ENCODE data around the gene HSD17B11. TPM values are rescaled to one million over a fixed set of nuclear protein-coding genes. Genes with fewer than 3 reads are reported as not detected.
"Not testable (repeated sequence)": the region's sequence is repeated elsewhere in the genome, so short reads cannot be mapped to it uniquely, and the experiment has no call there.

The HSD17B11 gene
- total RNA-seq, 1 donor from 2014 or later, result 48.0 TPM

- DNase-seq, result no peak
These were observed 91.1 kb downstream of the HSD17B11 start for GRCh38 chr4:87299898-87300297.

DNA sequence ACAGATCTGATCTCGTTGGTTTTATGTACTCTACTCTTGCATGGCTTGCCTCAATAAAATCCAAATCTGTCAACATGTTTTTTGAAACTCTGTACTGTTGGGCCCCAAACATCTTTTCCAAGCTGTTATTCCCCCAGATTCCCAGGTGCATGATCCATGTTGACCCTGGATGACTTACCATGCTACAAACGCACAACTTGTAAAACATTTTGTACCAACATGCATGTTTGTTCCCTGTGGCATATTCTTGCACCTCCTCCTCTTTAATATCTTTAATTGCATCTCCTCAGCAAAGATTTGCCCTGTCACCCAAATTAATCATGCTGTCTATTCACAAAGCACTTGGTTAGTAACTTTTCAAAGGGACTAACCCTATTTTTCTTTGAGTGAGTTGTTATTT is 92.6 kb downstream of the HSD17B11 start:
- no peak for DNase-seq

DNA sequence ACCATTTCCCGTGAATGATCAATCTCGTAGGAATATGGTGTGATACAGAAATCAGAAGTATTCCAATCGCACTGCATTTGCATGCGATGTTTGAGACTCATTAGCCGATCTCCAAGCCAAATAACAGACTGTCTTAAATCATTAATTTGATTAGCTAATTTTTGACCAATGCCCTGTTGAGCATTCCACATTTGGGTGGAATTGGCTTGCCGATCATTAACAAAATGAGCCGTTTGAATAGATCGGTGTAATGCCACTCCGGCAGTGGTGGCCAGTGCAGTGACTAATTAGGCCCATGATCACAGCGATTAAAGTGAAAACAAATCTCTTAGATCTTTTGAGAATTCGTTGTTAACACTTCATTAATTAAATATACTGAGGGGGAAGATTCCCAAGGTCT is 96.1 kb downstream of the HSD17B11 start:
- not testable (repeated sequence) for DNase-seq

DNA sequence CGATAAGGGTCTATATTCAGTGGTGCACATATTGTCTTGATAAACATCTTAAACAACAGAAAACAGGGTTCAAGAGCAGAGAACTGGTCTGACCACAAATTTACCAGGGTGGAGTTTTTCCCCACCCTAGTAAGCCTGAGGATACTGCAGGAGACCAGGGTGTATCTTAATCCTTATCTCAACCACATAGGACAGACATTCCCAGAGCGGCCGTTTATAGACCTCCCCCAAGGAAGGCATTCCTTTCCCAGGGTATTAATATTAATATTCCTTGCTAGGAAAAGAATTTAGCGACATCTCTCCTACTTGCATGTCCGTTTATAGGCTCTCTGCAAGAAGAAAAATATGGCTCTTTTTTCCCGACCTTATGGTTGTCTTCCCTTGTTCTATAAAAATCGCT is 97.1 kb downstream of the HSD17B11 start:
- not testable (repeated sequence) for DNase-seq

DNA sequence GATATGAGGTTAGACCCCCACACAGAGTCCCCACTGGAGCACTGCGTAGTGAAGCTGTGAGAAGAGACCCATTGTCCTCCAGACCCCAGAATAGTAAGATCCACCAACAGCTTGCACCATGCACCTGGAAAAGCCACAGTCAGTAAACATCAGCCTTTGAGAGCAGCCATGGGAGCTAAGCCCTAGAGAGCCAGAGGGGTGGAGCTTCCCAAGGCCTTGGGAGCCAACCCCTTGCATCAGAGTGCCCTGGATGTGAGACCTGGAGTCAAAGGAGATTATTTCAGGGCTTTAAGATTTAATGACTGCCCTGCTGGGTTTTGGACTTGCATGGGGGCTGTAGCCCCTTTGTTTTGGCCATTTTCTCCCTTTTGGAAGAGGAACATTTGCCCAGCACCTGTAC is 104.0 kb downstream of the HSD17B11 start:
- DNase-seq, result no peak

Other genes starting within 250 kb of the HSD17B11 start
- gene KLHL8, start 170.6 kb downstream of the HSD17B11 start, total RNA-seq, result 11.9 and 17.3 TPM in 2 replicates
- not detected in 2 replicates for gene HSD17B13, start 68.3 kb downstream of the HSD17B11 start, total RNA-seq
- gene NUDT9, start 31.4 kb upstream of the HSD17B11 start, total RNA-seq, result 20.4 and 21.6 TPM in 2 replicates
- gene SPARCL1, start 138.2 kb upstream of the HSD17B11 start, total RNA-seq, result 158 and 779 TPM in 2 replicates
- not detected in 2 replicates for gene DSPP, start 217.3 kb upstream of the HSD17B11 start, total RNA-seq